DMS114 treated with DMSO at 0.1 percent for 48 hours (cell line): ENCODE measurements around the gene ALG3.
A peak's percentile ranks its signal among the peaks of the same experiment; 100 is the strongest.

Experiments used
- DNase-seq: peaks from one replicate; lab custom pipeline; 2025; ENCODE audit not compliant: unreplicated experiment; lab: John Stamatoyannopoulos, UW

The ALG3 gene

GRCh38 chr3:184236033-184236410, 12.7 kb downstream of the ALG3 start:
- DNase-seq = no peak

- no peak for DNase-seq
These were observed 13.3 kb downstream of the ALG3 start for GRCh38 chr3:184235381-184236032.

- no peak for DNase-seq
These were observed 13.9 kb downstream of the ALG3 start for GRCh38 chr3:184234671-184235380.

- DNase-seq = no peak
These were observed 14.5 kb downstream of the ALG3 start for GRCh38 chr3:184234224-184234623.

- DNase-seq = no peak
These were observed 15.5 kb downstream of the ALG3 start for GRCh38 chr3:184233127-184233843.

GRCh38 chr3:184231671-184232070, 17.1 kb downstream of the ALG3 start:
- DNase-seq = no peak

- DNase-seq = no peak
These were observed 17.9 kb downstream of the ALG3 start for GRCh38 chr3:184230603-184231528.

GRCh38 chr3:184230081-184230602, 18.6 kb downstream of the ALG3 start:
- DNase-seq = no peak

GRCh38 chr3:184229394-184230080, 19.2 kb downstream of the ALG3 start, which contains the start of gene VWA5B2:
Gene VWA5B2, plus strand, starts transcription at chr3:184229585. Its CDS starts 944 bp downstream, at chr3:184230529.
- DNase-seq = peak; percentile 37

GRCh38 chr3:184228376-184229137, 20.2 kb downstream of the ALG3 start:
- DNase-seq = no peak

- no peak for DNase-seq
These were observed 21.3 kb downstream of the ALG3 start for GRCh38 chr3:184227481-184227935.

- DNase-seq = no peak
These were observed 24.8 kb downstream of the ALG3 start for GRCh38 chr3:184223946-184224345.

GRCh38 chr3:184222521-184222920, 26.2 kb downstream of the ALG3 start:
- no peak for DNase-seq

- no peak for DNase-seq
These were observed 29.9 kb downstream of the ALG3 start for GRCh38 chr3:184218814-184219213.

GRCh38 chr3:184211718-184212117, 37.0 kb downstream of the ALG3 start:
- DNase-seq = no peak

GRCh38 chr3:184211297-184211696, 37.5 kb downstream of the ALG3 start:
- DNase-seq = no peak

- no peak for DNase-seq
These were observed 39.4 kb downstream of the ALG3 start for GRCh38 chr3:184209146-184209923.

- no peak for DNase-seq
These were observed 45.2 kb downstream of the ALG3 start for GRCh38 chr3:184203526-184203925.
